Cardiac muscle cell (in vitro differentiated cells and primary cell): ENCODE results near the gene DDX4. TPM values are rescaled to one million over a fixed set of nuclear protein-coding genes. Genes with fewer than 3 reads are reported as not detected.
"Not testable (repeated sequence)": the region's sequence is repeated elsewhere in the genome, so short reads cannot be mapped to it uniquely, and the experiment has no call there.

Source experiments
- DNase-seq, 2 donors: peaks; one replicate each; pipeline versions ENCODE4 v3.0.0 to v3.0.0-alpha.2; 2010 to 2017; ENCODE audit warnings: low read depth in 1 of 2, low spot score in 1 of 2
- H3K27ac ChIP-seq: fragments of 200-600 bp; sonication (generic); 2 replicates; pipeline ENCODE4 v1.5.1; 2016
- H3K27me3 ChIP-seq: fragments of 200-600 bp; sonication (generic); 2 replicates; pipeline ENCODE4 v1.6.0; 2016; ENCODE audit warnings: control low read depth
- H3K36me3 ChIP-seq: fragments of 200-600 bp; sonication (generic); 2 replicates; pipeline ENCODE4 v1.5.1; 2016; ENCODE audit warnings: control low read depth
- H3K4me1 ChIP-seq: fragments of 200-600 bp; sonication (generic); 2 replicates; pipeline ENCODE4 v1.8.1; 2017; ENCODE audit warnings: low read depth, mild to moderate bottlenecking, mixed run types
- H3K4me3 ChIP-seq: fragments of 200-600 bp; sonication (generic); 2 replicates; pipeline ENCODE4 v1.5.1; 2016; ENCODE audit warnings: mild to moderate bottlenecking
- H3K9me3 ChIP-seq: fragments of 200-600 bp; sonication (generic); 2 replicates; pipeline ENCODE4 v1.5.1; 2017; ENCODE audit warnings: low read depth, mild to moderate bottlenecking, control low read depth
- polyA plus RNA-seq: library from polyadenylated mRNA; unstranded; fragments of >200 nt; fragmentation: Nextera tagmentation; extraction: Ambion mirVana; gene quantifications from 2 replicates; pipeline ENCODE4 v1.2.1, GENCODE V29; 2016
- total RNA-seq: library from RNA; depleted of rRNA; stranded (reverse); fragments of >200 nt; gene quantifications from 2 replicates; pipeline ENCODE4 v1.2.3, GENCODE V29; 2016
- TF ChIP-seq, protein P1 (sequence below): IDR thresholded peaks from 2 replicates; pipeline ENCODE4 v1.5.1; 2012; ENCODE audit warnings: low read depth, mild to moderate bottlenecking, low read length

DDX4 gene
- total and polyA plus RNA-seq, 2 experiments from 2014 or later: not detected

DNA sequence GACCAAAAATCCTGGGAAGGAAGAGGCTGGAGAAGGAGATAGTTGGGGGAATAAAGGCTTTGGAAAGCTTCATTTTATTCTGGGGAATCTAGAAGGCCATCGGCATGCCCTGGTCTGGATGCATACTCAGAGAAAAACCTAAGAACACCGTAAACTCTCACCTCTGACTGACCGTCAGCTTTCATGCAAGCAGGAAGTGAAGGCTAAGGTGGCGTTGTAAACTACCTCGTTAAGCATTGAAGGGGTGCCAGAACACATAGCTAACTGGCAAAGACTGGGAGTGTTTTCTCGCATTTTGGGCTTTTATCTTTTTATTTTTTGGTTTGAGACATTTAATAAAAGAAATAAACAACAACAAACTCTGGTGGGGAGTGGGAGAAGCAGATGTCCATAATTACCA is 23.1 kb upstream of the DDX4 start:
- TF ChIP-seq, protein P1, sequence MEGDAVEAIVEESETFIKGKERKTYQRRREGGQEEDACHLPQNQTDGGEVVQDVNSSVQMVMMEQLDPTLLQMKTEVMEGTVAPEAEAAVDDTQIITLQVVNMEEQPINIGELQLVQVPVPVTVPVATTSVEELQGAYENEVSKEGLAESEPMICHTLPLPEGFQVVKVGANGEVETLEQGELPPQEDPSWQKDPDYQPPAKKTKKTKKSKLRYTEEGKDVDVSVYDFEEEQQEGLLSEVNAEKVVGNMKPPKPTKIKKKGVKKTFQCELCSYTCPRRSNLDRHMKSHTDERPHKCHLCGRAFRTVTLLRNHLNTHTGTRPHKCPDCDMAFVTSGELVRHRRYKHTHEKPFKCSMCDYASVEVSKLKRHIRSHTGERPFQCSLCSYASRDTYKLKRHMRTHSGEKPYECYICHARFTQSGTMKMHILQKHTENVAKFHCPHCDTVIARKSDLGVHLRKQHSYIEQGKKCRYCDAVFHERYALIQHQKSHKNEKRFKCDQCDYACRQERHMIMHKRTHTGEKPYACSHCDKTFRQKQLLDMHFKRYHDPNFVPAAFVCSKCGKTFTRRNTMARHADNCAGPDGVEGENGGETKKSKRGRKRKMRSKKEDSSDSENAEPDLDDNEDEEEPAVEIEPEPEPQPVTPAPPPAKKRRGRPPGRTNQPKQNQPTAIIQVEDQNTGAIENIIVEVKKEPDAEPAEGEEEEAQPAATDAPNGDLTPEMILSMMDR: no peak
- Histone ChIP-seq H3K4me3 (no peak overlapping the region), H3K27ac (no peak overlapping the region), H3K27me3 (no peaks in the 10 kb centered on the region), H3K36me3 (no peaks in the 10 kb centered on the region), H3K4me1 (no peaks in the 10 kb centered on the region), H3K9me3 (no peaks in the 10 kb centered on the region)
- DNase-seq: no peak

- Histone ChIP-seq H3K4me1 (no peaks in the 10 kb centered on the region), H3K27ac (no peak overlapping the region), H3K4me3 (no peak overlapping the region), H3K9me3 (no peaks in the 10 kb centered on the region), H3K27me3 (no peaks in the 10 kb centered on the region), H3K36me3 (no peaks in the 10 kb centered on the region)
- DNase-seq: peak in 1 of 2 donors; percentile 7
- TF ChIP-seq, protein P1: no peak
These were observed 22.3 kb upstream of the DDX4 start for GRCh38 chr5:55715519-55716078.

GRCh38 chr5:55719026-55719425 is 18.8 kb upstream of the DDX4 start:
- not testable (repeated sequence) for H3K27ac ChIP-seq, H3K9me3 ChIP-seq, H3K36me3 ChIP-seq, DNase-seq, H3K27me3 ChIP-seq, H3K4me1 ChIP-seq, H3K4me3 ChIP-seq

DNA sequence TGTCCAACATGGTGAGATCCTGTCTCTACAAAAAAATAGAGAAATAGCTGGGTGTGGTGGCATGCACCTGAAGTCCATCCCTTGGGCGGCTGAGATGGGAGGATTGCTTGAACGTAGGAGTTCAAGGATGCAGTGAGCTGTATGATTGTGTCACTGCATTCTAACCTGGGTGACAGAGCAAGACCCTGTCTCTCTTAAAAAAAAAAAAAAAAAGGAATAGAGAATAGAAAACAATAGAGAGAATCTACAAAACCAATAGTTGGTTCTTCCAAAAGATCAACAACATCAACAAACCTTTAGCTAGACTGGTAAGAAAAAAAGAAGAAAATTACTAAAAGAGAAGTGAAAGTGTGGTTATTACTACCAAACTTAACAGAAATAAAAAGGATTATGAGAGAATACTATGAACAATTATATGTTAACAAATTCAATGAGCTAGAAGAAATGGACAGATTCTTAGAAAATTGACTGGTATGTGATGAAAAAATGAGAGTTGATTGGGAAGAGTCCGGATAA is 17.6 kb upstream of the DDX4 start:
- Histone ChIP-seq H3K4me3 (no peak overlapping the region), H3K9me3 (no peaks in the 10 kb centered on the region), H3K4me1 (no peaks in the 10 kb centered on the region), H3K27me3 (no peaks in the 10 kb centered on the region), H3K36me3 (no peaks in the 10 kb centered on the region), H3K27ac (no peak overlapping the region)
- DNase-seq: no peak
- TF ChIP-seq, protein P1: no peak

- H3K36me3 ChIP-seq: no peaks in the 10 kb centered on the region
- peak in 1 of 2 donors; percentile 2 for DNase-seq
- TF ChIP-seq, protein P1: no peak
- no peaks in the 10 kb centered on the region for H3K4me1 ChIP-seq
- no peaks in the 10 kb centered on the region for H3K27me3 ChIP-seq
- H3K27ac ChIP-seq: no peak overlapping the region
- H3K9me3 ChIP-seq: no peaks in the 10 kb centered on the region
- no peak overlapping the region for H3K4me3 ChIP-seq
These were observed 13.6 kb upstream of the DDX4 start for GRCh38 chr5:55724281-55724680.

DNA sequence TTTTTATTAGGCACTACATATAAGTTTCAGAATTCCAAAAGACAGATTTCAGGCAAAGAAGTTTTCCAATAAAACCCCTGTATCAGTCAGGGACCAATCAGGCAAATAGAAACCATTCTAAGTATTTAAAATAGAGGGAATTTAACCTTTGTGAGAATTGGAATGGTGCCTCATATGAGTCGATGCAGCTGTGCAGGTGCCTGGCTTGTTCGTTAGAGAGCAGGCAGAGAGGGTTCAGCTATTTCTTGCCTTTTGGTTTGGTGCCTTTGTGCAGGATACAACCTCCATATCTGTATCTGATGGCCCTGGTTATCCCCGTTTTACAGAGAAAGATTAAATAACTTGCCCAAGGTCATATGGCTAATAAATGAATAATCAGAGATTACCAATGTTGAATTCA is 6.0 kb upstream of the DDX4 start:
- Histone ChIP-seq H3K27me3 (no peaks in the 10 kb centered on the region), H3K36me3 (no peaks in the 10 kb centered on the region), H3K9me3 (no peaks in the 10 kb centered on the region), H3K4me1 (no peaks in the 10 kb centered on the region), H3K4me3 (no peak overlapping the region), H3K27ac (no peak overlapping the region)
- no peak for DNase-seq
- TF ChIP-seq, protein P1: no peak
